HepG2 (cell line): ENCODE results near the gene CMTM4. TPM values are rescaled to one million over a fixed set of nuclear protein-coding genes. Genes with fewer than 3 reads are reported as not detected.

Experiments used
- ELF1 ChIP-seq: sonication (generic); formaldehyde crosslinking; IDR thresholded peaks from 2 replicates; pipeline ENCODE4 v1.4.0; 2020; ENCODE audit warnings: missing genetic modification reagents
- FOXC1 ChIP-seq: sonication (generic); formaldehyde crosslinking; IDR thresholded peaks from 2 replicates; pipeline ENCODE4 v1.8.0; 2022; ENCODE audit warnings: mild to moderate bottlenecking, missing genetic modification reagents, borderline replicate concordance
- HDAC2 ChIP-seq: sonication (generic); formaldehyde crosslinking; IDR thresholded peaks from 2 replicates; pipeline ENCODE4 v1.4.0; 2020; ENCODE audit warnings: missing genetic modification reagents
- HNF4A ChIP-seq: sonication (generic); formaldehyde crosslinking; IDR thresholded peaks from 2 replicates; pipeline ENCODE4 v1.4.0; 2020; ENCODE audit warnings: missing genetic modification reagents
- MXI1 ChIP-seq: IDR thresholded peaks from 3 replicates; pipeline ENCODE4 v1.6.1; 2012; ENCODE audit warnings: low read depth, low read length, inconsistent platforms, borderline replicate concordance
- NCOA2 ChIP-seq: sonication (generic); formaldehyde crosslinking; IDR thresholded peaks from 2 replicates; pipeline ENCODE4 v1.8.0; 2022; ENCODE audit warnings: inconsistent platforms
- PAWR ChIP-seq: sonication (generic); formaldehyde crosslinking; IDR thresholded peaks from 2 replicates; pipeline ENCODE4 v1.4.0; 2020; ENCODE audit warnings: missing genetic modification reagents, mild to moderate bottlenecking, borderline replicate concordance
- RAD21 ChIP-seq: fragments of 450-650 bp; formaldehyde crosslinking; IDR thresholded peaks from 2 replicates; pipeline ENCODE4 v1.5.0; 2020; ENCODE audit warnings: mild to moderate bottlenecking
- SP2 ChIP-seq: sonication (generic); formaldehyde crosslinking; IDR thresholded peaks from 2 replicates; pipeline ENCODE4 v1.5.1; 2020; ENCODE audit warnings: mild to moderate bottlenecking, missing genetic modification reagents
- TEAD2 ChIP-seq: sonication (generic); formaldehyde crosslinking; IDR thresholded peaks from 2 replicates; pipeline ENCODE4 v1.9.0; 2021; ENCODE audit warnings: missing genetic modification reagents
- TMF1 ChIP-seq: sonication (generic); formaldehyde crosslinking; IDR thresholded peaks from 2 replicates; pipeline ENCODE4 v1.8.1; 2022; ENCODE audit warnings: low read depth, missing genetic modification reagents
- ZNF232 ChIP-seq: sonication (generic); formaldehyde crosslinking; IDR thresholded peaks from 2 replicates; pipeline ENCODE4 v1.4.0; 2020; ENCODE audit warnings: missing genetic modification reagents, borderline replicate concordance
- ZNF737 ChIP-seq: sonication (generic); formaldehyde crosslinking; IDR thresholded peaks from 2 replicates; pipeline ENCODE4 v1.5.0; 2020; ENCODE audit warnings: missing genetic modification reagents, mild to moderate bottlenecking, borderline replicate concordance
- polyA plus RNA-seq, 8 experiments: library from polyadenylated mRNA; depleted of rRNA in 3 of 8; stranded (reverse) in 7 of 8; unstranded in 1 of 8; fragments of >200 nt; fragmentation: Illumina TruSeq in 4 of 8; extraction: Trizol in 4 of 8; gene quantifications; 2 replicates each; pipeline versions ENCODE4 v1.2.1 to v1.2.3, GENCODE V29; 2011 to 2016; ENCODE audit warnings: low read depth in 4 of 8, missing spikeins in 1 of 8, mixed read lengths in 1 of 8; ENCODE audit not compliant: insufficient read depth in 1 of 8
- total RNA-seq, 5 experiments: library from RNA; depleted of rRNA; stranded (reverse); fragments of >200 nt; fragmentation: Illumina TruSeq; extraction: Trizol; gene quantifications; 2 replicates each; pipeline ENCODE4 v1.2.3, GENCODE V29; 2016; ENCODE audit warnings: low read depth in 1 of 5
- TF ChIP-seq, protein P1 (sequence below): sonication (generic); formaldehyde crosslinking; IDR thresholded peaks from 2 replicates; pipeline ENCODE4 v1.4.0; 2020; ENCODE audit warnings: missing genetic modification reagents, borderline replicate concordance
- TF ChIP-seq, protein P2 (sequence below): IDR thresholded peaks from 2 replicates; pipeline ENCODE4 v1.4.0; 2020; ENCODE audit warnings: mild to moderate bottlenecking, missing genetic modification reagents
- TF ChIP-seq, protein P3 (sequence below): IDR thresholded peaks from 2 replicates; pipeline ENCODE4 v1.6.1; 2016; ENCODE audit warnings: low read depth, borderline replicate concordance
- TF ChIP-seq, protein P4 (sequence below): sonication (generic); formaldehyde crosslinking; IDR thresholded peaks from 2 replicates; pipeline ENCODE4 v1.5.0; 2020; ENCODE audit warnings: missing genetic modification reagents, mild to moderate bottlenecking, borderline replicate concordance
- TF ChIP-seq, protein P5 (sequence below): sonication (generic); formaldehyde crosslinking; IDR thresholded peaks from 2 replicates; pipeline ENCODE4 v1.5.0; 2020; ENCODE audit warnings: mild to moderate bottlenecking, missing genetic modification reagents, moderate library complexity
- TF ChIP-seq, protein P6 (sequence below): IDR thresholded peaks from 2 replicates; pipeline ENCODE4 v1.6.1; 2016; ENCODE audit warnings: missing genetic modification reagents, missing compliant biosample characterization

Gene CMTM4
- total and polyA plus RNA-seq, 2 of the 13 experiments (the other 11 are each of a cell fraction or from before 2014, with no cell fraction given): 32.0 to 36.3 TPM

DNA sequence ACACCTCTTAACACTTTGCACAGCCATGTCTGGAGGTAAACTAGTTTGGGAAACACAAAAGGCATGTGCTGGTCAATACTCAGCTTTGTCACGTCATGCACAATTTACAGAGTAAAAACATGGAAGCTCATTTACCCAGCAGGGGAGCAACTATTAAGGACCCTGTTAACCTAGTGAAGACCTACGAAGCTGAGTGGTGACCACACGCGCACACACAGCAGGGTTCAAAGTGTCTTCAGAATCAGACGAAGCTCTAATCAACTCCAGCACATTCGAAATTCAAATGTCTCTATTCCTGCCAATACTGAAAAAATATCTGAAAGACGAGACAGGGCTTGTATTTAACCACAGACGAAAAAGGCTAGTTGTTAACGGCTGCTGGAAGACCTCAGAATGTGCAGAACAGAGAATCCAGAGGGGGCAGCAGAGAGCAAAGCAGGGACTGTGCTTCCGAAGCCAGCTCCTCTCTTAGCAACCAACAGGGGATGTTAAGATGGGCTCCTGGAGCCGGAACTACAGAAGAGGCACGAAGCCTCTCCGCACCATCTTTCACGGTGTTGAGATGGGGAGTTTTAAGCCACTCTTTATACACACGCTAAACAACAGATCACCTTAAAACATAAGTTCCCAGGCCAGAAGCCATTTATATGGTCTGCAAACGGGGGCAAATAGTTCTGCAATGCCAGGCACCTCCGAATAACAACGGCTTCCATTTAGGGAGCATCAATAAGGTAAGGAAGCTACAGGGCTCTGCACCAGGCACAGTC is 45.7 kb downstream of the CMTM4 start (continued):
- TF ChIP-seq, protein P1, sequence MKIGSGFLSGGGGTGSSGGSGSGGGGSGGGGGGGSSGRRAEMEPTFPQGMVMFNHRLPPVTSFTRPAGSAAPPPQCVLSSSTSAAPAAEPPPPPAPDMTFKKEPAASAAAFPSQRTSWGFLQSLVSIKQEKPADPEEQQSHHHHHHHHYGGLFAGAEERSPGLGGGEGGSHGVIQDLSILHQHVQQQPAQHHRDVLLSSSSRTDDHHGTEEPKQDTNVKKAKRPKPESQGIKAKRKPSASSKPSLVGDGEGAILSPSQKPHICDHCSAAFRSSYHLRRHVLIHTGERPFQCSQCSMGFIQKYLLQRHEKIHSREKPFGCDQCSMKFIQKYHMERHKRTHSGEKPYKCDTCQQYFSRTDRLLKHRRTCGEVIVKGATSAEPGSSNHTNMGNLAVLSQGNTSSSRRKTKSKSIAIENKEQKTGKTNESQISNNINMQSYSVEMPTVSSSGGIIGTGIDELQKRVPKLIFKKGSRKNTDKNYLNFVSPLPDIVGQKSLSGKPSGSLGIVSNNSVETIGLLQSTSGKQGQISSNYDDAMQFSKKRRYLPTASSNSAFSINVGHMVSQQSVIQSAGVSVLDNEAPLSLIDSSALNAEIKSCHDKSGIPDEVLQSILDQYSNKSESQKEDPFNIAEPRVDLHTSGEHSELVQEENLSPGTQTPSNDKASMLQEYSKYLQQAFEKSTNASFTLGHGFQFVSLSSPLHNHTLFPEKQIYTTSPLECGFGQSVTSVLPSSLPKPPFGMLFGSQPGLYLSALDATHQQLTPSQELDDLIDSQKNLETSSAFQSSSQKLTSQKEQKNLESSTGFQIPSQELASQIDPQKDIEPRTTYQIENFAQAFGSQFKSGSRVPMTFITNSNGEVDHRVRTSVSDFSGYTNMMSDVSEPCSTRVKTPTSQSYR (CRISPR knock-in tag): no peak
- TF ChIP-seq HNF4A (CRISPR knock-in tag) (no peak), SP2 (no peak), ELF1 (CRISPR knock-in tag) (peak; percentile 44; the same call in 1 of the 2 replicates), MXI1 (no peak), TEAD2 (CRISPR knock-in tag) (no peak), HDAC2 (CRISPR knock-in tag) (peak; percentile 40; the same call in 1 of the 2 replicates), TMF1 (CRISPR knock-in tag) (no peak), RAD21 (peak; percentile 58), FOXC1 (CRISPR knock-in tag) (0 out of 2 replicates have a peak, but pooled peaks have one; percentile 45), NCOA2 (CRISPR knock-in tag) (0 out of 2 replicates have a peak, but pooled peaks have one; percentile 24), ZNF232 (CRISPR knock-in tag) (no peak), PAWR (0 out of 2 replicates have a peak, but pooled peaks have one; percentile 45), ZNF737 (0 out of 2 replicates have a peak, but pooled peaks have one; percentile 55)
- TF ChIP-seq, protein P2, sequence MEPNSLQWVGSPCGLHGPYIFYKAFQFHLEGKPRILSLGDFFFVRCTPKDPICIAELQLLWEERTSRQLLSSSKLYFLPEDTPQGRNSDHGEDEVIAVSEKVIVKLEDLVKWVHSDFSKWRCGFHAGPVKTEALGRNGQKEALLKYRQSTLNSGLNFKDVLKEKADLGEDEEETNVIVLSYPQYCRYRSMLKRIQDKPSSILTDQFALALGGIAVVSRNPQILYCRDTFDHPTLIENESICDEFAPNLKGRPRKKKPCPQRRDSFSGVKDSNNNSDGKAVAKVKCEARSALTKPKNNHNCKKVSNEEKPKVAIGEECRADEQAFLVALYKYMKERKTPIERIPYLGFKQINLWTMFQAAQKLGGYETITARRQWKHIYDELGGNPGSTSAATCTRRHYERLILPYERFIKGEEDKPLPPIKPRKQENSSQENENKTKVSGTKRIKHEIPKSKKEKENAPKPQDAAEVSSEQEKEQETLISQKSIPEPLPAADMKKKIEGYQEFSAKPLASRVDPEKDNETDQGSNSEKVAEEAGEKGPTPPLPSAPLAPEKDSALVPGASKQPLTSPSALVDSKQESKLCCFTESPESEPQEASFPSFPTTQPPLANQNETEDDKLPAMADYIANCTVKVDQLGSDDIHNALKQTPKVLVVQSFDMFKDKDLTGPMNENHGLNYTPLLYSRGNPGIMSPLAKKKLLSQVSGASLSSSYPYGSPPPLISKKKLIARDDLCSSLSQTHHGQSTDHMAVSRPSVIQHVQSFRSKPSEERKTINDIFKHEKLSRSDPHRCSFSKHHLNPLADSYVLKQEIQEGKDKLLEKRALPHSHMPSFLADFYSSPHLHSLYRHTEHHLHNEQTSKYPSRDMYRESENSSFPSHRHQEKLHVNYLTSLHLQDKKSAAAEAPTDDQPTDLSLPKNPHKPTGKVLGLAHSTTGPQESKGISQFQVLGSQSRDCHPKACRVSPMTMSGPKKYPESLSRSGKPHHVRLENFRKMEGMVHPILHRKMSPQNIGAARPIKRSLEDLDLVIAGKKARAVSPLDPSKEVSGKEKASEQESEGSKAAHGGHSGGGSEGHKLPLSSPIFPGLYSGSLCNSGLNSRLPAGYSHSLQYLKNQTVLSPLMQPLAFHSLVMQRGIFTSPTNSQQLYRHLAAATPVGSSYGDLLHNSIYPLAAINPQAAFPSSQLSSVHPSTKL (CRISPR knock-in tag): 0 out of 2 replicates have a peak, but pooled peaks have one; percentile 35
- TF ChIP-seq, protein P3, sequence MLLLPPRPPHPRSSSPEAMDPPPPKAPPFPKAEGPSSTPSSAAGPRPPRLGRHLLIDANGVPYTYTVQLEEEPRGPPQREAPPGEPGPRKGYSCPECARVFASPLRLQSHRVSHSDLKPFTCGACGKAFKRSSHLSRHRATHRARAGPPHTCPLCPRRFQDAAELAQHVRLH (CRISPR knock-in tag): peak; percentile 33; the same call in 1 of the 2 replicates
- TF ChIP-seq, protein P4, sequence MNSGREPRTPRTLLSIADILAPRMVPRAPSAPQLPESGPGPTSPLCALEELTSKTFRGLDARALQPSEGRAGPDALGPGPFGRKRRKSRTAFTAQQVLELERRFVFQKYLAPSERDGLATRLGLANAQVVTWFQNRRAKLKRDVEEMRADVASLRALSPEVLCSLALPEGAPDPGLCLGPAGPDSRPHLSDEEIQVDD (CRISPR knock-in tag): no peak
- TF ChIP-seq, protein P5, sequence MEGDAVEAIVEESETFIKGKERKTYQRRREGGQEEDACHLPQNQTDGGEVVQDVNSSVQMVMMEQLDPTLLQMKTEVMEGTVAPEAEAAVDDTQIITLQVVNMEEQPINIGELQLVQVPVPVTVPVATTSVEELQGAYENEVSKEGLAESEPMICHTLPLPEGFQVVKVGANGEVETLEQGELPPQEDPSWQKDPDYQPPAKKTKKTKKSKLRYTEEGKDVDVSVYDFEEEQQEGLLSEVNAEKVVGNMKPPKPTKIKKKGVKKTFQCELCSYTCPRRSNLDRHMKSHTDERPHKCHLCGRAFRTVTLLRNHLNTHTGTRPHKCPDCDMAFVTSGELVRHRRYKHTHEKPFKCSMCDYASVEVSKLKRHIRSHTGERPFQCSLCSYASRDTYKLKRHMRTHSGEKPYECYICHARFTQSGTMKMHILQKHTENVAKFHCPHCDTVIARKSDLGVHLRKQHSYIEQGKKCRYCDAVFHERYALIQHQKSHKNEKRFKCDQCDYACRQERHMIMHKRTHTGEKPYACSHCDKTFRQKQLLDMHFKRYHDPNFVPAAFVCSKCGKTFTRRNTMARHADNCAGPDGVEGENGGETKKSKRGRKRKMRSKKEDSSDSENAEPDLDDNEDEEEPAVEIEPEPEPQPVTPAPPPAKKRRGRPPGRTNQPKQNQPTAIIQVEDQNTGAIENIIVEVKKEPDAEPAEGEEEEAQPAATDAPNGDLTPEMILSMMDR (CRISPR knock-in tag): peak; percentile 90
- TF ChIP-seq, protein P6, sequence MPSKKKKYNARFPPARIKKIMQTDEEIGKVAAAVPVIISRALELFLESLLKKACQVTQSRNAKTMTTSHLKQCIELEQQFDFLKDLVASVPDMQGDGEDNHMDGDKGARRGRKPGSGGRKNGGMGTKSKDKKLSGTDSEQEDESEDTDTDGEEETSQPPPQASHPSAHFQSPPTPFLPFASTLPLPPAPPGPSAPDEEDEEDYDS (CRISPR knock-in tag): 0 out of 2 replicates have a peak, but pooled peaks have one; percentile 16
